ENCODE data around the gene HNMT. TPM values are rescaled to one million over a fixed set of nuclear protein-coding genes. Genes with fewer than 3 reads are reported as not detected.
A peak's percentile ranks its signal among the peaks of the same experiment; 100 is the strongest.

Gene HNMT
- total RNA-seq, 4 donors from 2014 or later, result 21.5 to 122 (median 60.4) TPM

DNA sequence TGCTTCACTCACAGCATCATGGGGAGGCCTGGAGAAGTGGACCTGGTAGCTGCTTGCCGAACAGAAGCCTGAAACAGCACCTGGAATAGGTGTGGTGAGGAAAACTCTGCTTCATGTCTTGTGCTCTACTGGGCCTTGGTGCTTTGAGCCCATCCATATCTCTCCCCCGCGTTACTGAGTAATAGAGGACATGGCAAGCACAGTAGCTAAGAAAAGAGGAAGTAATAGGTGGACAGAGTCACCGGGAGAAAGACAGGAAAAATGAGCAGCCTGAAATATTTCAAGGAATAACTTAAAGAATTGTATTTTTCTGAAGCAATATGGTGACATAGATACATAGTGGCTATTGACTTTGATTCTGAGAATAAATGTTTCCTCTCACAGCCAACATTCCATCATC lies 14.0 kb upstream of the HNMT start:
- no peak for DNase-seq
- intact Hi-C loops (cut with DNase I; ENCODE audit: low total_unique reads), result no loop called here
- H3K4me1 ChIP-seq, result no peaks in the 10 kb centered on the region

DNA sequence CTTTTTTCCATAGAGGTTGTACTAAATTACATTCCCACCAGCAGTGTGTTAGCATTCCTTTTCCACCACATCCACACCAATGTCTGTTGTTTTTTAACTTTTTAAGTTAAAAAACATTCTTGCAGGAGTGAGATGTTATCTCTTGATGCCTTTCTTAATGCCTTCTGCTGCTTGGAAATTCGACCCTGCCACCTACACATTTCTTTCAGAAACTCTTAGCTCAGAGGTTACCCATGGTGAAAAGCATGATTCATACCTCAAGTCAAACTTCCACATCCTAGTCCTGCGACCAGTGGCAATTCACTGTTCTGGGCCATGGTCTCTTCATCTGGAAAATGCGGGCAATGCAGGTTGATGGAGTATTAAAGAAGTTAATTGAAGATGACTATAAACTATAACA lies 12.7 kb upstream of the HNMT start:
- no peaks in the 10 kb centered on the region for H3K4me1 ChIP-seq
- intact Hi-C loops (cut with DNase I; ENCODE audit: low total_unique reads), result no loop called here
- H3K27ac ChIP-seq, result no peak overlapping the region
- DNase-seq, result no peak
- H3K4me3 ChIP-seq, result no peak overlapping the region
- no peaks in the 10 kb centered on the region for H3K9me3 ChIP-seq
- TF ChIP-seq POLR2A (IDR thresholded peaks at IDR 0.05), result no peak
- TF ChIP-seq CTCF (IDR thresholded peaks at IDR 0.05), result no peak
- H3K27me3 ChIP-seq, result no peaks in the 10 kb centered on the region
- H3K36me3 ChIP-seq, result no peaks in the 10 kb centered on the region

More for the DNA sequence above, 14.0 kb upstream of the HNMT start:
- Histone ChIP-seq H3K4me3 (no peak overlapping the region), H3K9me3 (no peaks in the 10 kb centered on the region), H3K36me3 (no peaks in the 10 kb centered on the region), H3K27ac (no peak overlapping the region), H3K27me3 (no peaks in the 10 kb centered on the region)
- no peak for TF ChIP-seq POLR2A (IDR thresholded peaks at IDR 0.05)
- TF ChIP-seq CTCF (IDR thresholded peaks at IDR 0.05), result no peak

DNA sequence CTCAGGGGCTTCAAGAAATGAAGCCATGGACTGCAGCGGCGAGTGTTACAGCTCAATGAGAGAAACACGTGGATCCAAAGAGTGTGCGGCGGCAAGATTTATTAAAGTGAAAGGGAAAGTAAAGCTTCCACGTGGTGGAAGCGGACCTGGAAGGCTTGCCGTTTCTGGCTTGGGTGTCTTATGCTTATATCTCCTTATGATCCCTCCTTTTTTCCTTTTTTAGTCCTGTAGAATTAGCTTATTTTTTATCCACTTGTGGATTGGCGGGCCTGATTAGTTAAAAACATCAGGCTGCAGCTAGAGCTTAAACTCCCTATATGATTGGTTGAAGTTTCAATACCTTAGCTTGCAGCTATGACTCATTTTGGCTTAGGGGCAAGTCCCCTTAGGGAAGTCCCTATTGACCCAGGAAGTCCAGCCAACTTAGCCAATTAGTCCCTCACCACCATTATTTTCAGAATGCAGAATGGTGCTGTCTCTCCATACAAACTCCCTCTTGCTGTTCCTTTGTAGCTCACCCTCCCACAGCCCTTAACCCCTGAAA lies 11.6 kb upstream of the HNMT start:
- Histone ChIP-seq H3K4me3 (peak overlapping the region; percentile 19 to 25), H3K9me3 (no peaks in the 10 kb centered on the region), H3K27ac (peak overlapping the region; percentile 39 to 65), H3K36me3 (no peaks in the 10 kb centered on the region), H3K27me3 (no peaks in the 10 kb centered on the region), H3K4me1 (no peaks in the 10 kb centered on the region)
- intact Hi-C loops (cut with DNase I; ENCODE audit: low total_unique reads), result no loop called here
- TF ChIP-seq CTCF (IDR thresholded peaks at IDR 0.05) (no peak), POLR2A (IDR thresholded peaks at IDR 0.05) (no peak)
- peak in 1 of 2 donors; percentile 24 for DNase-seq

DNA sequence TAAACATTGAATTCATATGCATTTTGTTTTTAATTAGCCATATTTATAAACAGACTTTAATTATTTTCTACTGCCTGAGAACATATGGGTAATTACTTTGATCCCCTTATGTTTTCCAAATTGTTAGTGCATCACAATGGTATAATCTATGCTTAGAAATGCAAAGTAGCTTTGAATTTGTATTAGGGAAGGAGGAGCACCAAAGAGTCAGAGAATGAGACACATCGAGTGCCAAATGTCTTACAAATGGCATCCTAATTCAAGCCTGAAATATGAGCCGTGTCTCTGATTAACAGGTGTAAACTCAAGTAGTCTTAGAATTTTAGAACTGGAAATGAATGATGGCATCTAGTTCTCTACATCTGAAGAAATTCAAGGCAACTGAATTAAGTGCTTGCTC lies 8.7 kb upstream of the HNMT start:
- DNase-seq, result no peak
- no peak overlapping the region for H3K4me3 ChIP-seq
- intact Hi-C loops (cut with DNase I; ENCODE audit: low total_unique reads), result no loop called here
- no peaks in the 10 kb centered on the region for H3K9me3 ChIP-seq
- H3K36me3 ChIP-seq, result no peaks in the 10 kb centered on the region
- no peaks in the 10 kb centered on the region for H3K27me3 ChIP-seq
- no peak overlapping the region for H3K27ac ChIP-seq
- H3K4me1 ChIP-seq, result no peaks in the 10 kb centered on the region
- TF ChIP-seq CTCF (IDR thresholded peaks at IDR 0.05) (no peak), POLR2A (IDR thresholded peaks at IDR 0.05) (no peak)

- TF ChIP-seq CTCF (IDR thresholded peaks at IDR 0.05), result no peak
- TF ChIP-seq POLR2A (IDR thresholded peaks at IDR 0.05), result no peak
- no peak overlapping the region for H3K4me3 ChIP-seq
- no peaks in the 10 kb centered on the region for H3K27me3 ChIP-seq
- no peaks in the 10 kb centered on the region for H3K36me3 ChIP-seq
- H3K27ac ChIP-seq, result no peak overlapping the region
- intact Hi-C loops (cut with DNase I; ENCODE audit: low total_unique reads), result no loop called here
- no peak for DNase-seq
- no peaks in the 10 kb centered on the region for H3K9me3 ChIP-seq
- no peaks in the 10 kb centered on the region for H3K4me1 ChIP-seq
Observed at GRCh38 chr2:137957033-137957432, 7.2 kb upstream of the HNMT start.
